ENCODE results near the gene PRICKLE1.

PRICKLE1 gene

DNA sequence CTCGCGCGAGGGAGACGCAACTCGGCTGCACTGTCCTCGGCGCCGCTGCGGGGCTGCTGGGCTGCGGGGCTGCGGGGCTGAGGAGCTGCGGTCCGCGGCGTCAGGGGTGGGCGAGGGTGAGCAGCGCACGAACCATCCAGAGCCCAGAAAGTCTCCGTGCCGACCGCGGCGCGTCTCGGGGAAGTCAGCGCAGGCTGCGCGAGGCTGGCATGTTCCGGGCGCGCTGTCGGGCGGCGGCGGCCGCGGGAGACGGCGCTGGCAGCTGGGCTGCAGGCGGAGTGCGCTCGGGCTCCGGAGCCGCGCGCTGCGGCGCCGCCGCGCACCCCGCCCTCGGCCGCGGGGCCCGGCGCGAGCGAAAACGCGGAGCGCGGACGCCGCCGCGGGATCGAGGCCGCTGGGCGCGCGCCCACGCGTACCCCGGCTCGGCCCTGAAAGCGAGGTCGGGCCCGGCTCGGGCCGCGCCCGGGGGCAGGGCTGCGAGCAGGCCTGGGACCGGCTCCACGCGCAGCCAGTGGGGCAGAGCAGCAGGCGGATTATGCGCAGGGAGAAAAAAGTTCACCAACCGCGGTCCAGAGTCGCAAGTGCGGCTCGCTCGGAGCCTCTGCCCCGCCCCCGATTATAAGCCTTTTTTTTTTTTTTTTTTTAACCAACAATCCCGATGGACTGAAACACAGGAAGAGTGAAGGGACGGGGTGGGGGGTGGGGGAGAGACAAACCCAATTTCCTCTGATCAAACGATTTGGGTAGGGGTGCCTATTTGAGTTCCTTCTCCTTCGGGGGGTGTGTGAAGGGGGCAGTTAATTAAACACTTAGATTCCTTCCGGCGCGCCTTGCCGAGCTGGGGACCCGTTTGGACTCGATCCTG is at the start of gene PRICKLE1:
Gene PRICKLE1, minus strand, starts transcription at position 282 of the 865 bp plus-strand sequence. CDS start 117,230 bp downstream, outside the sequence.
- no peak for DNase-seq

DNA sequence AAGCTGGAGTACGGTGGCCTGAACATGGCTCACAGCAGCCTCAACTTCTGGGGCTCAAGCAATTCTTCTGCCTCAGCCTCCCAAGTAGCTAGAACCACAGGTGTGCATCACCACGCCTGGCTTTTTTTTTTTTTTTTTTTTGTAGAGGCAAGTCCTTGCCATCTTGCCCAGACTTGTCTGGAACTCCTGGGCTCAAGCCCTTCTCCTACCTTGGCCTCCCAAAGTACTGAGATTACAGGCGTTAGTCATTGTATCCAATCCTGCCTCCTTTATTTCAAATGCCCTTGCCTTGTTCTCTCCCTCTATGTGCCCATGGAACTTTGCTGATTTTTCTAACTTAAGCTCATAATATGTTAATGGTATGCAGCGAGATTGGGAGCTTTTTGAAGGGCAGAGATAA is 49.2 kb upstream of the PRICKLE1 start:
- no peak for DNase-seq

DNA sequence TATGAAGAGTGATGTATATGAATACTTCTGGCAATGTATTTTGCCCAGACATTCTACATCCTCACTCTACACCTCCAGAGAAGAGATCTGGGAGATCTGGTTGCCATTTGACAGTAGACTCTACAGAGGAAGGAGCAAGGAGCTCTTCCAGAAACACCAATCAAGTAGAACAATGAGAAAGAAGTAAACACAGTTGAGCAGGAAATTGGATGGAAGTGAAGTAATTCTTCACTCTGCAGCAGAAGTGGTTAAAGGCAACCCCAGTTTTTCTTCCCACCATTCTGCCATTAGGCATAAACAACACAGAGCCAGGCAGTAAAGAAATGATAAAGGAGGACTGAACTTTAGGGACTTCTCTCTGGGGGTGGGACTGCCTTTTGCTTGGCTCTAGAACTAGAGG is 48.5 kb upstream of the PRICKLE1 start:
- DNase-seq: no peak

DNA sequence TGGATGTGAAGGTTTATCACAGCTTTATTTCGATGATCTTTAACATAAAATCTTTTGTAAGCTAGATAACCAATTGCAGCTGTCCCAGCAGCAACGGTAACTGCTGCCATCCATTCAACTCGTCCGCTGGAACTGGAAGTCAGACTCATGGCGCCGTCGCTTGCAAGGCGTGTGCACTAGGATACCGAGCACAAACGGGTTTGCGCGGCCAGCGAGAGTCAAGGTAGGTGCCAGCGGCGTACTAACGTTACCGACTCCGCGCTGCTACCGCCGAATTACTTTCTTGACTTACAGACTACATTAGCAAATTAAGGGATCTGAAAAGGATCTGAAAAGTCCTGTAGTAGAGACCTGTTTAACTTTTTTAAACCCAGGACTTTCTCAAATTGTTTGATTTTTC is 47.4 kb upstream of the PRICKLE1 start:
- no peak for DNase-seq

DNA sequence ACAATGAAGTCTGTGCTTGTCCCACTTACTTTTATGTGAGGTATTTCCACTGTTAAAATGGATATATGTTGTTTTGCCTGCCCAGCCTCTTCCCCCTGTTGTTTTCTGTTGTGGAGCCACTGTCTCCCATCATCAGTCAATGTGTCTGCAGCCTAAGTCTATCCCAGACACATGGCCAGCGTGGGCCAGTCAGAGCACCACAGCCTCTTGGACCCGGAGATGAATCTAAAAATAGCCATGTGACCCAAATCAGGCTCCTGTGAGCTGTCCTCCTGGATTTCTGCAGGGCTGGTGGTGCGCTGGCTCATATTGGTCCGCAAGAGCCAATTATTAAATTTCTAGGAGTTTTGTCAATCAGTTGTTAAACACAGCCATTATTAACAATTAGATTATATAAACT is 44.0 kb upstream of the PRICKLE1 start:
- no peak for DNase-seq

DNA sequence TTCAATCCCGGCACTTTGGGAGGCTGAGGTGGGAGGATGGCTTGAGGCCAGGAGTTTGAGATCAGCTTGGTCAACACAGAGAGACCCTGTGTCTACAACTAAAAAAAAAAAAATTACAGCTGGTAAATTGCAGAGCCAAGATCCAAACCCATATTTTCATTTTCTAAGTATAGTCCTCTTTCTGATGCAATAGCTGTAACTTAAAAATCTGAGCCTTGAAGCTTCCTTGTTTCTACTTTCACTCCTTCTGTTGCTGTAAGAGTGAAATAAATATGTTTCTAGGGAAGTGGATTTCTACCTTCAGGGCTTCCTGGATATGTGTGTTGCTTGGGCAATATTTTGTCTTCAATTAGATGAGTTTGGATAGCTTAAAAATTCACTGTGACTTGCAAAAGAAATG is 42.0 kb upstream of the PRICKLE1 start:
- no peak for DNase-seq

DNA sequence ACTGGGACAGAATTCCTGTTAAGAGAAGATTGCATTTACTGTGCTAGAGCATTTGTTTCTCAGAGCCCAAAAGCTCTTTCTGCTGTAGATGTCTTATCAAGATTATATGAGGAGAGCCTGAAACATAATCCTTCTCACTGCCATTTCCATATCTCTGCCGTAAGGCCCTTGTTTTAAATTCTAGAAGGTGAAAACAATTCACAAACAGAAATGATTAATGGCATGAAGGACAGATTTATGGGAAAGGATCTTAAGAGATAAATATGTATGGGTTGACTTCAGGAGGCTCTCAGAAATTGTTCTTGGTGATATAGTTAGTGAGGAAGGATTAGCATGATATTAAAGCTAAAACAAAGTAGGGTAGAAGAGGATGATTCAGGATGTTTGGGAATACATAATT is 40.8 kb upstream of the PRICKLE1 start:
- DNase-seq: no peak

DNA sequence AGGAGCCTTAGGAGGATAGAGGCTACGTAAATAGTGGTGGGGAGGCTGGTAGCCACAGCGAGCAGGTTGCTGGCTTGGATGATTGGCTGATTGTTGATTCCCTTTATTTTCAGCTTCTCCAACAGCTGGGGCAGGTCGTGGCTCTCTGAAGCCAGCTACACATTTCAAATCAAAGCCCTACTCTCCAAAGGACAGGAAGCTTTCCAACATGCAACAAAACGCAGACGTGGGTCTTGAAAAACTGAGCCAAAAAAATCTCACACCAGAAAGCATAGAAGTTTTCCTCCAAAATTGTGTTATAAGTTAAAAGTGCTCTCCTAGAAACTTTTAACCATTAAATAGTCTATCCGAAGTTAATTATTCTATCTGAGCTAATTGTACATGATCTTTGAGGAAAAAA is 37.6 kb upstream of the PRICKLE1 start:
- no peak for DNase-seq

DNA sequence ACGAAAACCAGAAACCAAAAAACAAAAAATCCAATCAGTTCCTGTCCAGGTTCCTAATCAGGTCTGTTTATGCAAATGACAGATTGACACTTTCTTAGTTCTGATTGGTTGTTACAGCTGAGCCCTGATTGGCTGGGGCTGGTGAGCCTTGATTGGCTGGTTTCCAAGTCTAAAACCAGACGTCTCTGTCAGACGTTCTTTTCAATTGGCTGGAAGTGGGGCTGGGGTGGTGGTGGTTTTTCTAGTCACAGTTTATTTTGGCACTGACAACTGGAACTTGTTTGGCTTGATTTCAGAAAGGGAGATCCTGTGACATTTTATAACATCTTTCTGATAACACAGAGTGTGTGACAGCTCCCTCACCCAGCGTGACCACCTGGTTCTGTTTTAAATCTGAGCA is 36.1 kb upstream of the PRICKLE1 start:
- DNase-seq: no peak

DNA sequence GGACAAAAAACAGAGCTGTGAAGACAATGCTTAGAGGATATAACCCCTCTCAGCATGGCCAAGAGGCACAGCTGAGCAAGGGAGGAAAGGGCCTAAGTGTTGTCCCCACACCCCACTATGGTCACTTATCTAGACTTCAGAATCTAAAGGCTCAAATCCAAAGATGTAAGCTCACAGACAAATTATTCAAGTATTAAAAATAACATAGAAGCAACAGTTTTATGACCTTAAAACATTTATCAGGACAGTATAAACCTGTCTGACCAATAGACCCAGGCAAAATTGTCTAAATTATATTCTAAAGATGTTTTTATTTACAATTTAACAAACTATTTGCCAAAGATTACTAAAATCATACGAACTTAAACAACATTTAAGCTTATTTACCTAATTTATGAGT is 28.1 kb upstream of the PRICKLE1 start:
- no peak for DNase-seq

DNA sequence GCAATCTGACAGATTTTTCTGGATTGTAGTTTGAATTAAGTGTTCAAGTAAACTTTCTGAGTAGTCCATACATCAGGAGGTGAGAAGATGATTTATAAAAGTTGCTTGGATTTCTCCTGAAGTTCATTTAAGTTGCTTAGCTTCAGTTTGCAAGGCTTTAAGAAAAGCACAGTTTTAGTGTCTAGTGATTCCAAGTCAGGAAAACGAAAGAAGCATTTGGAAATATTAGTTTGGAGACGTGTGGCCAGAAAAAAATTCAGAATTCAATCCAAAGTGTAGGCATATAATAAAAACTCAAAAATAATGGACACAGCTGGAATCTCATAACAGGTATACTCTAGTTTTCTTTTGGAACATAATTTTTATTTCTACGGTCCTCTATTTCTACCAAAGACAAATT is 25.5 kb upstream of the PRICKLE1 start:
- DNase-seq: no peak

DNA sequence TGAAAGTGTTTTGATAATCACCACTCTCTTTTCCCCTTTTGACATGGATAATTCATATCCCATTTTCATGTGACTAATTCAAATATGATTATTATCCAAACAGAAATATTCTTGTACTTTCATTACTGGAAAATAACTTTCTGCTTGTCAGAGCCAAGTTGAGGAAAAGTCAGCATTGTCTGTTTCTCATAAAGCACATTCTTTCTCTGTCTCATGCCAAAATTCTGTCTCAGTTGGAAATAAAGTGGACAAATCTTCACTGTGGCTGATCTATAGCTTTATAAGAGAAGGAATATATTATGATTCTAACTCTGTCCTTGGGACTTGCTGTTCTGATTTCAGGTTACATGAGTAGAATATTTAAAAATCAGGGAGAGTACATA is 22.7 kb upstream of the PRICKLE1 start:
- DNase-seq: no peak

DNA sequence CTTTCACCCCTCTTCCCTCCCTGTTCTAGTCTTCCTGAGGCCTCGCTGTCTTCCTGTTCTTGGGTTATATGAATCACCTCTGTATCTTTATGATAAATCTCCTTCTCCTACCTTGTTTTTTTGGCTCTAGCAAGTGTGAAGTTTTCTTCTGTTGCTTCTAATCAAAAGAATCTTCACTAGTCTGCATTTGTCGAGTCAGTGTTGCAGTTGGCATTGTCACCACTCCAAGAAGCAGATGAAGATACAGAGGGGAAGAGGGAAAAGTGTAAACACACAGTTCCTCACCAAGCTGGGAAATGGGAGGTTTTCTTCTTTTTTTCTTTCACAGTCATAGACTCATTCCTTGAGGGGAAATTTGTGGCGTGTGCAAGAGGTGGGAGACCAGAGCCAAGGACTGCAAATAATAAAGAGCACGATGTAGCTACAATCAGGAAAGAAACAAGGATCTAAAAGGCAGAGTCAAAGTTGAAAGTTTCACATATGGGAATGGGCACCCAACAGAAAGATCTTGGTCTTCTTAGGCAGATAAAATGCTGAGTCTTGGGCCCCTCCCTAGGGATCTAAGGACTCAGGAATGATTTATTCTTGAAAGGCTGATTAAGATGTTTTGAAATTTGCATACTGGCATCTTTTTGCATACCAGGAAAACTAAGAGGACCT is 22.2 kb upstream of the PRICKLE1 start:
- no peak for DNase-seq

DNA sequence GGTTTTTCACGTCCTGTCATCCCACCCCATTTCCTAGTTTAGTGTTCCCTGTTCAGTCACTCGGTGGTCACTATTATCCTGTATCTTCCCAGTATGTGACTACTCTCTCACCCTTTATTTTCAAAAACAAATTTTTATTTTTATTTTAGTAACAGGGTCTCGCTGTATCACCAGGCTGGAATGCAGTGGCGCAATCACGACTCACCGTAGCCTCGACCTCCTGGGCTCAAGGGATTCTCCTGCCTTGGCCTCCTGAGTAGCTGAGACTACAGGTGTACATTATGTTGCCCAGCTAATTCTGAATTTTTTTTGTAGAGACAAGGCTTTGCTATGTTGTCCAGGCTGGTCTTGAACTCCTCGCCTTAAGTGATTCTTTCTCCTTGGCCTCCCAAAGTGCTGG is 20.1 kb upstream of the PRICKLE1 start:
- no peak for DNase-seq

DNA sequence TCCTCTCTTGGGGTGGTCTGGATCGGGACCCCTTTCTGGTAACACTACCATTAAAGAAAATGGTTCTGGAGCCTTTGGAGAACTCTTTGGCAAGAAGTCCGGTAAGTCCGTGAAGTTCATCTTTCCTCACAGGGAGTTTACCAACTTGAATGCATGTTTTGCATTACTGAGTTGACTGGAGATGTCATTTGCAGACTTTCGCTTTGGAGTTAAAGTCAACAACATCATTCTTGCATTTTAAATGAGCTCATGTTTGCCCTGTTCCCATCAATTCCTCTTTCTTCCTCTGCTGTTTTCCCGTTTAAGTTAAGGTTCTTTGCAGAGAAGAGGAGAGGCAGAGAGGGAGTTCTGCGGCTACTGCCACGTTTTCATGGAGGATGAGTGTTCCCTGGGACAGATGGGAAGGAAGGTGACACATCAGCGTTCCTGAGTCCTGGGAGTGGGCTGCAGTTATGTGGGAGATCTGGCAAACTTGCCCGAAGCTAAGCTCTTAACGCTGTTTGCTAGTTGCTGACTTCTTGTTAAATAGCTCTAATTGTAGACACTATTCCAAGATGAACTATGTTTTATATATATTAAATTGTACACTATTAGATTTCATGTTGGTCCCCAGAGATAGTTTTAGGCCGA is 18.8 kb upstream of the PRICKLE1 start:
- DNase-seq: no peak

DNA sequence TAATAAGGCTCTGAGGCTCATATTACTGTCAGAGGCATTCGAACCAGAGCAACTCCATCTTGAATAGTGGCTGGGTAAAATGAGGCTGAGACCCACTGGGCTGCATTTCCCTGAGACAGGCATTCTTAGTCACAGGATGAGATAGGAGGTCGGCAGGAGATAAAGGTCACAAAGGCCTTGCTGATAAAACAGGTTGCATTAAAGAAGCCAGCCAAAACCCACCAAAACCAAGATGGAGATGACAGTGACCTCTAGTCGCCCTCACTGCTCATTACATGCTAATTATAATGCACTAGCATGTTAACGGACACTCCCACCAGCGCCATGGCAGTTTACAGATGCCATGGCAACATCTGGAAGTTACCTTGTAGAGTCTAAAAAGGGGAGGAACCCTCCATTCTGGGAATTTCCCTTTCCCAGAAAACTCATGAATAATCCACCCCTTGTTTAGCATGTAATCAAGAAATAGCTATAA is 18.1 kb upstream of the PRICKLE1 start:
- DNase-seq: no peak

DNA sequence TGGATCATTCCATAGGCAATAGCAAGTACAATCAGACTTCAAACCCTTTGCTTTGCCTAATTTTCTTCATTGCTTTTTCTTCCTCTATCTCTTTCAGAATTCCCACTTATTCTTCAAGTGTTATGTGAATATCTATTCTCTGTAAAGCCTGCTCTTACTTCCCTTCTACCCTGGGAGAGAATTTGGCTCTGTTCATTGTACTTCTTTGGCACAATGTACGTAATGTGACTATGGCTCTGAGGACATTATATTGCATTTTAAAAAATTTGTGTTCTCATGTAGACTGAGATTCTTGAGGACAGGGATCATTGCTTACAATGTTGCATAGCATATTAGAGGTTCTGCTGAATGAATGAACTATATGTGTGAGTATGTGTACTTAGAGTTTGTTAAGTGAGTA is 16.9 kb upstream of the PRICKLE1 start:
- no peak for DNase-seq

DNA sequence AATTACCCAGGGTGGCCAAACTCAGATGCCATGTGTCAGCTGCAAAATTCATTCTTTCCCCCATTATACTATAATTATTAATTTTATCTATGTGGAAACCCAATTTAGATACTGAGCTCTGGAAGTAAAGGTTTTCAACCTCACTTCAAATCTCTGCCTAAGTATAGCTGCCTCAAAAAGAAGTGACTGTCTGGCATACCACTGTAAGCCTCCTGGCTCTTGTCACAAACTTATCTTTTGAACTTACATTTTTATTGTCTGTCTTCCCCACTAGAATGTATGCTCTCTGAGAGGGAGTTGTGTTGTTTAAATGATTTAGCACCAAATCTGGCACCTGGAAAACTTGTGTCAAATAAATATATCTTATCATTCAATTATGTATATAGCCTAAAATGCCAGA is 16.1 kb upstream of the PRICKLE1 start:
- DNase-seq: no peak

DNA sequence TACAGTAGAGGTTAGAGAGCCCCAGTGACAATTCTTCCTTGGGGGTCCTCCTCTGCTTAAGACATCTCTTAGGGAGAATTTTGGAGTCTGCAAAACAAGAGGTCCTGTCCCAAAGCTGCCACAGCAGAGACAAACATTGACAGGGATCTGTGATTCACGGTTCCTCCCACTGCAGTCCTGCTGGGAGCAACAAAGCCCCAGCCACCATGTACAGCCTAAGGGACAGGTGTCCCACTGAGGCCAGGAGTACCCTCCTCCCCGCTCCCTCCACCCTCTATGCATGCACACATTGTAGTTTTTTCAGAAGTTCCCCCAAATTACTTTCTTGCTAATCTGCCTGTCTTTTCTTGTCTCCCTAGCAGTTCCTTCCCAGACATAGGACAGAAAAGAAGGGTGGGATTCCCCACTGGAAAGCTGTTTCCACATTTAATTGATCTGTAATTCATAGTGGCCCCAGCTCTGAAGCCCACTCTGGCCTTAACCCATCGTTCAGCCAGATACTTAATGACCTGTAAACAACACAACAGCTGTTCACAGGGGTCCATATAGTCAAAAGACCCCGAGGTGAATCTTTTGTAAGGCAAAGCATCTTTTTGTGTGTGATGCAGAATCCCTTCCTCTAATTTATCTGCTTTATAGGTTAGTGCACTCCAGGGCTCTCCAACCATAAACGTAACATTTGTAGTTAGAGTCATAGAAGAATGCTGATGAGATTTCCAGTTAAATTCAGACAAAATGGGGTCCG is 13.9 kb upstream of the PRICKLE1 start:
- DNase-seq: no peak

DNA sequence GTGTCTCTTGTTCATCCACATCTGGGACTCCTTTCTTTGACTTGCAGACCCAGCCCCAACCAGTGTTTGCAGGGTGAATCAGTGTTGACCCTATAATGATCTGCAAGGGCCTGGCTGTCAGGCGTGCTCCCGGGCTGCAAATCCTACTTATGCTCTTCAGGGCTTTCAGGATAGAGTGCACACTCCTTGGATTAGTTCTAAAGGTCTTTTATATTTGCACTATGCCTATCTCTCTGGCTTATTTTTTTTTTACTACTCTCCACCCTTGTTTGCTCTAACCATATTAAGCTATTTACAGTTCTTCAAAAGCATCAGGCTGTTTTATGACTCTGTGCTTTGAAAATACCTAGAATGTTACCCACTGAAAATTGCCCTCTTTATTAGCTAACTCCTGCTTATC is 4.3 kb upstream of the PRICKLE1 start:
- no peak for DNase-seq

DNA sequence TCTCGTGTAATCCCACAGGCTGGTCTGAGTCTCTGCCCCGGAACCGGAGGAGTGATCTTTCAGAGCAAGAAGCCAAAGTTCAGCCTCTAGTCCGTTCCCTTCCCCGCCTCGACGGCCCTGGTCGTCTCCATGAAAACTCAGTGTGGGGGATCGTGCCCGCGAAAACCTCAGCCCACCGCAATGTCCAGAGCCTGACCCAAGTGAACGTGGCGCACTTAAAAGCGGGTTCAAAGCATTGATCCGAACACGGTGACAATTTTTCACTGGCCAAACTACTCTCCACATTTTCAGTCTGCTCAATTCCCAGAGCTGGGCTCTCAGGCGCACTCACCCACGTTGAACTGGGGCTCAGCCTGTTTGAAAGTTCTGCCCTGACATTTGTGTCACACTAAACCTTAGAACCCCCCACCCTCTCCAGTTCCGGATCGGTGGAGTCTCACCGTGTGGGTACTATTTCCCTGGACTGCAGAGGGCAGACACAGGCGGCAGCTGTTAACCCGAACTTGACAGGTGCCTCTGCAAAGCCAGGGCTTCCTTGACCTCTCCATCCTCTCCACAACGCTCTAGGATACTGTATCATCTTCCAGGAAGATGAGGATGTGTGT is 886 bp upstream of the PRICKLE1 start:
- no peak for DNase-seq

DNA sequence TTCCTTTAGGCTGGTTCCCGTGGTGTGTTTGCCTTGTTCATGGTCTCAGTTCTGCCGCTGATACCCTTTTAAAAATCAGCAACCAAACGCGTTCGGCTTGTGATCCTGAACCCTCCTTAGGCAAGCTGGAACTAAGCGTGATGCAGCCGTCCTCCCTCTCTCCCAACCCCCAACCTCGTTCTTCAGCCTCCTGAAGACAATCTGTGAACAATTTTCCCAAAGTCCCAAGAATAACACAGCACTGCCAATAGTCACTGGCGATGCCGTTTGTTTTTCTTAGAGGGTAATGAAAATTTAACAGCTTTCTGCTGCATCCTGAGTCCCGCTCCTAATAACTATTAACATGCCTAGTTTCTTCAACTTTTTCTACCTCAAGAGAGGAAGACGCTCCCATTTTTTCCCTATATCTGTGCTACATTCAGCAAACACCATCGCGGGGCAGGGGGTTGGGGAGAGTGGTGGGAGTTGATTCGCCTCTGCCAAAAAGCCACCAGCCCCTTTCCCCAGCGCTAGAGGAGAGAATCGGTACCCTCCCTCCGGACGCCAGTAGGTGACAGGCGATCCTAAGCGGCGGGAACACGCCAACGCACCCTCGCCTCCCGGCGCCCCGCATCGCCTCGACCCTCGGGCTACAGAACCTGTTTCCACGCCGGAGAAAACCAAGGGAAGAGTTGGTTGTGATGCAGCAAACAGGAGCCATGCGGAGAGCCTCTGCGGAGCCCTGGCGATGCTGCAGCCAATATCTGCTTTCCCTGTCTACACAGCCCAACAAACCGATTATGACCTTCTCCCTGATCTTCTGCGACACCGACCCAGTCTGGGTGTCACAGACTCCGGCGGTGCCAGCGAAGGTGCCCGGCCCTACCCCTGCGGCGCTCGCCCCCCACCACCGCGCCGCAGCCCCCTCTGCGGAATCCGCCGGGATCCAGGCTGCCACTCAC is 752 bp downstream of the PRICKLE1 start:
- no peak for DNase-seq

Measured in stimulated activated naive CD4-positive, alpha-beta T cell treated with Interleukin-2 at 50 U/mL for 16 hours (primary cell).